Left cardiac atrium (tissue), 4 donors: ENCODE data around the gene DSTN. TPM values are rescaled to one million over a fixed set of nuclear protein-coding genes. Genes with fewer than 3 reads are reported as not detected.

Experiments
- ATAC-seq, 2 donors: fragments of 200-7000 bp; cut with Tn5 transposase; one replicate each; pipeline ENCODE4 v1.9.1; 2020; ENCODE audit warnings: mild to moderate bottlenecking in 2 of 2, moderate library complexity in 2 of 2
- DNase-seq: peaks from one replicate; pipeline ENCODE4 v3.0.0-alpha.2; 2020
- intact Hi-C, 2 donors: fragments of 100-400 bp; cut with DNase I; formaldehyde crosslinking; loops; one replicate each; pipeline versions ENCODE4 v1.14.1 to v1.15.1; 2022 to 2023
- total RNA-seq, 2 donors: library from RNA; stranded (reverse); fragmentation: NEBNext Ultra II Directional; extraction: Animal tissue kit (Norgen Biotek cat#: 25700); gene quantifications; one replicate each; pipeline ENCODE4 v1.2.1, GENCODE V29; 2021
- donor health status: DM: no; HTN: yes; CAD: no.
- donor health status: DM: no; HTN: yes; CAD: no; lungs with severe emphysema.
- donor health status: DM: yes; HTN: yes; CAD: no.
- donor health status: Dilated cardiomyopathy.

DSTN gene
- total RNA-seq, 2 donors from 2014 or later, result 547 to 572 TPM

- ATAC-seq (no peak), DNase-seq (no peak)
- intact Hi-C loops, result no loop called here
Measured at GRCh38 chr20:17606001-17606400, 36.1 kb downstream of the DSTN start.

GRCh38 chr20:17608701-17609497 lies 39.0 kb downstream of the DSTN start:
- no peak for DNase-seq
- intact Hi-C loops, result no loop called here
- no peak for ATAC-seq

- no peak for ATAC-seq
- no peak for DNase-seq
- intact Hi-C loops, result loop anchor here in 1 of 2 donors (5.0 kb wide), 1 partner anchor 73 kb away; no protein-coding TSS in a partner anchor
Measured at GRCh38 chr20:17609811-17610377, 40.0 kb downstream of the DSTN start.

- intact Hi-C loops, result loop anchor here in 1 of 2 donors (5.0 kb wide), 1 partner anchor 73 kb away; no protein-coding TSS in a partner anchor
- peak; percentile 5 to 11 for ATAC-seq
Measured at GRCh38 chr20:17610566-17611289, 40.9 kb downstream of the DSTN start.

GRCh38 chr20:17611290-17611539 lies 41.3 kb downstream of the DSTN start:
- DNase-seq, result peak; percentile 24
- ATAC-seq, result peak; percentile 12 to 16
- intact Hi-C loops, result loop anchor here in 1 of 2 donors (5.0 kb wide), 1 partner anchor 74 kb away; no protein-coding TSS in a partner anchor

More at GRCh38 chr20:17610566-17611289, 40.9 kb downstream of the DSTN start:
- DNase-seq, result peak; percentile 27

GRCh38 chr20:17611540-17612286 lies 41.8 kb downstream of the DSTN start:
- ATAC-seq (peak; percentile 3), DNase-seq (peak; percentile 27)
- intact Hi-C loops, result loop anchor here in 1 of 2 donors (5.0 kb wide), 1 partner anchor 74 kb away; no protein-coding TSS in a partner anchor

- intact Hi-C loops, result loop anchor here in 1 of 2 donors (5.0 kb wide), 1 partner anchor 75 kb away; no protein-coding TSS in a partner anchor
- peak; percentile 43 for DNase-seq
- peak; percentile 4 to 12 for ATAC-seq
Measured at GRCh38 chr20:17612287-17612991, 42.6 kb downstream of the DSTN start.

GRCh38 chr20:17612992-17613327 lies 43.1 kb downstream of the DSTN start:
- no peak for DNase-seq
- intact Hi-C loops, result loop anchor here in 1 of 2 donors (5.0 kb wide), 1 partner anchor 76 kb away; no protein-coding TSS in a partner anchor
- no peak for ATAC-seq

GRCh38 chr20:17613328-17614175 lies 43.7 kb downstream of the DSTN start:
- intact Hi-C loops, result loop anchor here in 1 of 2 donors (5.0 kb wide), 1 partner anchor 76 kb away; no protein-coding TSS in a partner anchor
- peak; percentile 49 for DNase-seq
- no peak for ATAC-seq

- DNase-seq (peak; percentile 85), ATAC-seq (peak; percentile 51 to 52)
- intact Hi-C loops, result loop anchor here in 1 of 2 donors (5.0 kb wide), 1 partner anchor 77 kb away; no protein-coding TSS in a partner anchor
Measured at GRCh38 chr20:17614176-17614811, 44.4 kb downstream of the DSTN start.

GRCh38 chr20:17614812-17615644 lies 45.2 kb downstream of the DSTN start:
- DNase-seq, result peak; percentile 34
- intact Hi-C loops, result loop anchor here (5.0 kb wide), 1 partner anchor 78 kb away; no protein-coding TSS in a partner anchor
- peak in 1 of 2 donors; percentile 9 for ATAC-seq

- intact Hi-C loops, result loop anchor here in 1 of 2 donors (5.0 kb wide), 1 partner anchor 79 kb away; no protein-coding TSS in a partner anchor
- no peak for DNase-seq
- ATAC-seq, result no peak
Measured at GRCh38 chr20:17615645-17616479, 46.0 kb downstream of the DSTN start.

- no peak for ATAC-seq
- intact Hi-C loops, result loop anchor here in 1 of 2 donors (5.0 kb wide), 1 partner anchor 79 kb away; no protein-coding TSS in a partner anchor
- DNase-seq, result no peak
Measured at GRCh38 chr20:17616480-17617211, 46.8 kb downstream of the DSTN start.

- ATAC-seq (peak; percentile 15 to 46), DNase-seq (peak; percentile 58)
- intact Hi-C loops, result loop anchor here in 1 of 2 donors (5.0 kb wide), 1 partner anchor 80 kb away; no protein-coding TSS in a partner anchor
Measured at GRCh38 chr20:17617212-17617867, 47.5 kb downstream of the DSTN start.
